Ovary (tissue), 9 donors: Measurements from ENCODE around the gene IDH3B. TPM values are rescaled to one million over a fixed set of nuclear protein-coding genes. Genes with fewer than 3 reads are reported as not detected.

ENCODE experiments used
- DNase-seq, 5 donors: peaks; one replicate each; pipeline ENCODE4 v3.0.0-alpha.2; 2019 to 2020
- H3K27ac ChIP-seq, 2 donors: fragments of 200-600 bp; one replicate each; pipeline versions ENCODE4 v1.5.1 to v1.8.0; 2019 to 2022
- H3K27me3 ChIP-seq: fragments of 200-600 bp; one replicate; pipeline ENCODE4 v1.8.0; 2022
- H3K36me3 ChIP-seq: fragments of 200-600 bp; sonication (generic); one replicate; pipeline ENCODE4 v1.5.1; 2019
- H3K4me1 ChIP-seq: one replicate; pipeline ENCODE4 v1.8.1; 2013; ENCODE audit warnings: mild to moderate bottlenecking, moderate library complexity; ENCODE audit not compliant: insufficient read depth
- H3K4me3 ChIP-seq: fragments of 200-600 bp; sonication (generic); one replicate; pipeline ENCODE4 v1.5.1; 2017
- H3K9me3 ChIP-seq, 2 donors: fragments of 200-600 bp in 1 of 2; sonication (generic) in 1 of 2; one replicate each; pipeline versions ENCODE4 v1.5.1 to v1.8.1; 2013 to 2019; ENCODE audit warnings: mild to moderate bottlenecking in 1 of 2, moderate library complexity in 1 of 2
- CTCF ChIP-seq, 3 donors: fragments of 450-650 bp in 2 of 3; fragments of 200-600 bp in 1 of 3; IDR thresholded peaks; one replicate each; pipeline versions ENCODE4 v1.5.1 to v1.8.0; 2016 to 2022; ENCODE audit warnings: antibody characterized with exemption in 3 of 3, mild to moderate bottlenecking in 1 of 3
- EP300 ChIP-seq: sonication (generic); formaldehyde crosslinking; IDR thresholded peaks from one replicate; pipeline ENCODE4 v1.6.1; 2017; ENCODE audit warnings: antibody characterized with exemption
- POLR2A ChIP-seq: fragments of 450-650 bp; IDR thresholded peaks from one replicate; pipeline ENCODE4 v1.6.1; 2017; ENCODE audit warnings: antibody characterized with exemption, mild to moderate bottlenecking, moderate library complexity
- WGBS, 3 donors: extraction: QIAGEN DNeasy Blood & Tissue Kit in 1 of 3; methylation state at CpG; one replicate each; pipeline versions ENCODE4 v1.1.5 to v1.1.7; 2013 to 2017; 5-methylcytosine and 5-hydroxymethylcytosine counted together
- intact Hi-C, 4 donors: fragments of 100-400 bp; cut with DNase I; formaldehyde crosslinking; loops; one replicate each; pipeline versions ENCODE4 v1.11.0 to v1.15.1; 2022 to 2023
- polyA plus RNA-seq, 2 donors: library from polyadenylated mRNA; stranded (reverse); fragments of 200-250 nt in 1 of 2; fragments of 350-450 nt in 1 of 2; fragmentation: Illumina TruSeq in 1 of 2; extraction: RNeasy Lipid Tissue Mini Kit (QIAGEN cat#74804) in 1 of 2; gene quantifications; one replicate each; pipeline ENCODE4 v1.2.3, GENCODE V29; 2013 to 2014
- total RNA-seq, 7 donors: library from RNA; depleted of rRNA in 2 of 7; stranded (reverse); fragments of >200 nt in 2 of 7; fragmentation: NEBNext Ultra II Directional in 3 of 7; extraction: Animal tissue kit (Norgen Biotek cat#: 25700) in 3 of 7; gene quantifications; one replicate each; pipeline versions ENCODE4 v1.1.0 to v1.2.4, GENCODE V29; 2016 to 2023
- donor health status: DM: no; HTN: no; CAD: no; lungs with moderate emphysema.
- donor health status: DM: no; HTN: no; CAD: no.
- donor health status: Bipolar disorder and iron deficiency.
- donor health status: DM: yes; HTN: yes; CAD: no.
- donor health status: DM: no; HTN: no; CAD: no.
- donor health status: DM: yes; HTN: yes; CAD: no.

The IDH3B gene
- total and polyA plus RNA-seq, 9 donors = 68.1 to 105 (median 85.9) TPM

GRCh38 chr20:2643708-2644107 lies 20.3 kb downstream of the IDH3B start:
- WGBS, 3 donors = 32 to 87% (median 58%) methylated on average over 1 of the region's 1 CpG
- TF ChIP-seq POLR2A (no peak), EP300 (no peak), CTCF (IDR thresholded peaks at IDR 0.05) (no peak)
- Histone ChIP-seq H3K4me1 (no peaks in the 10 kb centered on the region), H3K36me3 (no peaks in the 10 kb centered on the region), H3K4me3 (no peak overlapping the region), H3K27me3 (no peaks in the 10 kb centered on the region), H3K27ac (no peak overlapping the region), H3K9me3 (no peaks in the 10 kb centered on the region)
- intact Hi-C loops = no loop called here
- no peak for DNase-seq

GRCh38 chr20:2640899-2641298 lies 23.1 kb downstream of the IDH3B start:
- DNase-seq = no peak
- Histone ChIP-seq H3K4me3 (no peak overlapping the region), H3K27ac (no peak overlapping the region), H3K4me1 (no peaks in the 10 kb centered on the region), H3K9me3 (no peaks in the 10 kb centered on the region), H3K36me3 (no peaks in the 10 kb centered on the region), H3K27me3 (no peaks in the 10 kb centered on the region)
- TF ChIP-seq POLR2A = no peak
- TF ChIP-seq EP300 = no peak
- no peak for TF ChIP-seq CTCF (IDR thresholded peaks at IDR 0.05)
- intact Hi-C loops = no loop called here
- WGBS, 3 donors = 81 to 85% (median 82%) methylated on average over 9 of the region's 9 CpGs

- 0 to 62% (median 45%) methylated on average over 1 of the region's 1 CpG for WGBS, 3 donors
- intact Hi-C loops = no loop called here
- Histone ChIP-seq H3K36me3 (no peaks in the 10 kb centered on the region), H3K27me3 (no peaks in the 10 kb centered on the region), H3K27ac (no peak overlapping the region), H3K4me3 (no peak overlapping the region), H3K4me1 (no peaks in the 10 kb centered on the region), H3K9me3 (no peaks in the 10 kb centered on the region)
- TF ChIP-seq EP300 = no peak
- no peak for TF ChIP-seq CTCF (IDR thresholded peaks at IDR 0.05)
- no peak for TF ChIP-seq POLR2A
- DNase-seq = no peak
Observed at GRCh38 chr20:2640260-2640659, 23.8 kb downstream of the IDH3B start.

GRCh38 chr20:2637246-2637645 lies 26.8 kb downstream of the IDH3B start:
- WGBS, 3 donors = 80 to 84% (median 84%) methylated on average over 6 of the region's 6 CpGs
- no peak for TF ChIP-seq POLR2A
- TF ChIP-seq CTCF (IDR thresholded peaks at IDR 0.05) = no peak
- no peak for TF ChIP-seq EP300
- intact Hi-C loops = no loop called here
- Histone ChIP-seq H3K36me3 (no peaks in the 10 kb centered on the region), H3K4me1 (no peaks in the 10 kb centered on the region), H3K27ac (no peak overlapping the region), H3K9me3 (no peaks in the 10 kb centered on the region), H3K27me3 (no peaks in the 10 kb centered on the region), H3K4me3 (no peak overlapping the region)
- no peak for DNase-seq

- H3K27ac ChIP-seq = no peak overlapping the region
- intact Hi-C loops = no loop called here
- no peaks in the 10 kb centered on the region for H3K9me3 ChIP-seq
- TF ChIP-seq POLR2A = no peak
- no peak for TF ChIP-seq EP300
- TF ChIP-seq CTCF (IDR thresholded peaks at IDR 0.05) = no peak
- no peaks in the 10 kb centered on the region for H3K4me1 ChIP-seq
- WGBS, 3 donors = 0 to 9% (median 7%) methylated on average over 1 of the region's 1 CpG
- no peak overlapping the region for H3K4me3 ChIP-seq
- no peak for DNase-seq
- H3K27me3 ChIP-seq = no peaks in the 10 kb centered on the region
- H3K36me3 ChIP-seq = no peaks in the 10 kb centered on the region
Observed at GRCh38 chr20:2633381-2633780, 30.6 kb downstream of the IDH3B start.
